Activated CD8-positive, alpha-beta memory T cell treated with anti-CD3 and anti-CD28 coated beads for 24 hours (primary cell): Measurements from ENCODE around the gene TTLL10.
A peak's percentile ranks its signal among the peaks of the same experiment; 100 is the strongest.

Source experiments
- DNase-seq: peaks from one replicate; pipeline ENCODE4 v3.0.0-alpha.2; 2020

TTLL10 gene

GRCh38 chr1:1173793-1174415, at the start of gene TTLL10:
Gene TTLL10, plus strand, starts transcription at chr1:1173880. Its CDS starts 5,336 bp downstream, at chr1:1179216.
- no peak for DNase-seq

GRCh38 chr1:1124508-1124785, 49.2 kb upstream of the TTLL10 start:
- no peak for DNase-seq

DNA sequence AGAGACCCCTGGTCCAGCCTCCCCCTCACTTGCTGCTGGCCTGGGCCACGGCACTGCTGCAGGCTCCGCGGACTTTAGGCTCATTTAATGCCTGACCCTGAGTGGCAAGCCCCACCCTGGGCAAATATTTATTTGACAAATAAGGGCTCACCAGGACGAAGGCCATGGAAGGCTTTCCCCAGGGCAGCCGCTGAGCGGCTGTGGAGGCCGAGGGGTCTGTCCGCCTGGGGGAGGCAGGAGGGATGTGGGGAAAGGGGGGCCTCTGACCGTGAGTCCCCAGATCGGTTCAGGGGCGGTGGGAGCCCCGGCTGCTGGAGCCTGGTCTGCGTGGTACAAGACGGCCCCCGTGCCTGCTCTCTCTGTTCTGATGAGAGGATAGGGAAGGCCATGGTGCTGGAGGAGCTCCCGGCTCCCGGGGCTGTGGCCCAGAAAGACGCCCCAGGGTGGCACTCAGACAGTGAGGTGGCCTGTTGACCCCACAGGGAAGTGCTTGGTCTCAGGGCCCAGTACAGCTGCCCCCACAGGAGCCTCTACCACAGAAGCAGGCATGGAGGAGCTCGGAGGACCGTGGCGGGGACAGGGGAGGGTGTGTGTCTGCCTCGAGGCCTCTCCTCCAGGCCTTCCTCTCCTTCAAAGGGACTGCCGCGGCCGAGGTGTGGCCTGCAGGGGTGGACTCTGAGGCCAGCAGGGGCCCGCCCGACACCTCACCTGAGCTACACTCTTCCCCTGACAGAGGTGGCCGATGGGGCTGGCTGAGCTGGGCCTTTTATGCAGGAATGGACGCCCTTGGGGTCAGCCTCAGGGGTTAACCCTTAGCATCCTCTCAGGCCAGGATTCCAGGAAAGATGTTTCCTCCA, 48.7 kb upstream of the TTLL10 start:
- DNase-seq = no peak

DNA sequence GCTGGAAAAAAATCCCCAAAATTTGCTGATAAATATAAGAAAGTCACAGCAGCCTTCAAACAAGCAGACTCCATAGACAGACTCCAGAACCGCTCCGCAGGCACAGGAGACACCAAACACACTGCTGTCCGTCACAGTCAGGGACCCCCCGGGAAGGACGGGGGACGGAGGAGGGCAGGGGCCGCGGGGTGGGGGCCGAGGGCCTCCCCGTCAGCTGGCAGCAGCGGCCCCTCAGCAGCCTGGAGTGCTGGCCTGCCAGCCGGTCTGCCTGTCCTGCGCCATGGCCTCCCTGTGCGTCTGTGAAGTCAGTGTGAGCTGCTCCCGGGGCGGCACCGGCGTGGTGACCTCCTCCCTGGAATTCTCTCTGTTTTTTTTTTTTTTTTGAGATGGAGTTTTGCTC, 47.7 kb upstream of the TTLL10 start:
- no peak for DNase-seq

DNA sequence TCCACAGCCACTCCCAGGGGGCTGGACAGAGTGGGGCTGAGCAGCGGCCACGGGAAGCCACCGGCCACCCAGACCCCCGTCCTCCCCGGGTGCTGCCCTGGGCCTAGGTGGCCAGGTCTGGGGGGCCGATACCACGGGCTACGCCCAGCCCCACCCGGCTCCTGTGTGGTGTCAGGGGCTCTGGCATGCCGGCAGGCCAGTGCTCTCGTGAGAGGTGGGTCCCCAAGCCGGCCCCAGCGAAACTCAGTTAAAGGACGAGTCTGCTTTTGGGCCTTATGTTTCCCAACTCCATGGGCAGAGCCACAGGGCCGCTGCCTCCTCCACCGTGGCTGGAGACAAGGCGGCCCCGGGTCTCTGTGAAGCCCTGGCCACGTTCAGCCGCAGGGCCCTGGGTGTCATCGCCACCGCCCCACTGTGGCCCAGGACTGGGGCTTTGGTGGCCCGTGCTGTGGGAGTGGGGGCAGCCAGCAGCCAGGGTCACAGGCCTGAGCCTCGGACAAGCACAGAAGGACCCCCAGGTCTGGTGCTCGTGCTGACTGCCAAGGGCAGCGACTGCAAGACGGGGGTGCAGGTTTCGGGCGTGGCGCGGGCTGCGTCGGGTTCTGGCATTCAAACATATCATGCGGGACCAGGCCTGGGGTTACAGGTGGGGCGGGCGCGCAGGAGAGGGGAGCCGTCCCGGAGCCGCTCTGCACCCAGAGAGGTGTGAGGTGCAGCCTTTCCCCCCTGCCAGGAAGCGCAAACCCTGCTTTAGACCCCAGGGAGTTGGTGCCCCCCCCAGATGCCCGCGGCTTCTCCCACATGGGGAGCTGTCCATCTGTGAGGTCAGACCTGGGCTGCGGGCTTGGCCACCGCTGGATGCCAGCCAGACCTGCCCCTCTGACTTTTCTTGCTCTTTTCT, 45.9 kb upstream of the TTLL10 start:
- no peak for DNase-seq

DNA sequence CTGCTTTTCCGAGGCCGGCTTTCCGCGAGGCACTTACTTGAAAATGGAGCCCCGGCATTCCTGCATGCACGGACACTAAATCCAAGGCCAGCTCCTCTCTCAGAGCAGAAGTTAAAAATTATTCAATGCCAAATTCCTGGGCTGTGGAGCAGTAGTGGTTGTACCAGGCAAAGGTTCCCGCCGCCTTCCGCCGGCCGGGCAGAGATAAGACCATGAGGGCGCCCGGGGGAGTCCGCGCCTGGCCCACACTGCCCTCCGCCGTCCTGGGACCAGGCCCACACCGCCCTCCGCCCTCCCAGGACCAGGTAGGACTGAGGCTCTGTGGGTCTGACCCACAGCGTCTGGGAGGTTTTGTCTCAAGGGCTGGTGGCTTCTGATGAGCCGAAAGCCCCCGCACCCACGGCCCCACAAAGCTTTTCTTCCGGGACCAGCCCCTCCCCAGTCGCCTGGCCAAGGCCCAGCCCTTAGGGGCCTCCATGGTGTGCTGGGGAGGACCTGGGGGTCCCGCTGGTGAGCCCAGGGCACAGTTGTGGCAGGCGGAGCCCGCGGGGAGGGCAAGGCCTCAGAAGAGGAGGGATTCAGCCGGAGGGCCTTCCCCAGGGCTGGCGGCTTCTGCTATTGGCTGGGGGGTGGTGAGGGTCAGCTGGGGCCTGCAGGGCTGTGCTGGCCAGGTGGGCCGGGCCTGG, 45.1 kb upstream of the TTLL10 start:
- DNase-seq = no peak

DNA sequence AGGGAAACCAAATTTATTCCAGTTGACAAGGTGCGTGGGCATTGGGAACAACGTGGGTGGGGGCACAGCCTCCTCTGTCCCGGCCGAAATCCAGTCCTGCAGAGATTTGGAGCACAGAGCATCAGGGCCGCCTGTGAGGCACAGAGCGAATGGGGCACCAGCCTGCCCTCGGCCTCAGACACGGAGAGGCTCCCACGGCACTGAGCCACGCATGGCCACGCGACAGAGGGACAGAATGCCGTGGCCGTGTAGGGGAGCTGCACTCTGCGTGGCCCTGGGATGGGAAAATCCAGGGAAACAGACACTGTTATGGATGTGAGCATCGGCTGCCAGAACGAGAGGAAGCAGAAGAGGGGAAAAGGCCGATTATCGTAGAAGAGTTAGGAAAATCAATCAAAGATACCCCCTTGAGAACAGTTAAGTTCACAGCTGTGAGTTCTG, 44.3 kb upstream of the TTLL10 start:
- DNase-seq = no peak

GRCh38 chr1:1130206-1131120, 43.2 kb upstream of the TTLL10 start:
- DNase-seq = no peak

DNA sequence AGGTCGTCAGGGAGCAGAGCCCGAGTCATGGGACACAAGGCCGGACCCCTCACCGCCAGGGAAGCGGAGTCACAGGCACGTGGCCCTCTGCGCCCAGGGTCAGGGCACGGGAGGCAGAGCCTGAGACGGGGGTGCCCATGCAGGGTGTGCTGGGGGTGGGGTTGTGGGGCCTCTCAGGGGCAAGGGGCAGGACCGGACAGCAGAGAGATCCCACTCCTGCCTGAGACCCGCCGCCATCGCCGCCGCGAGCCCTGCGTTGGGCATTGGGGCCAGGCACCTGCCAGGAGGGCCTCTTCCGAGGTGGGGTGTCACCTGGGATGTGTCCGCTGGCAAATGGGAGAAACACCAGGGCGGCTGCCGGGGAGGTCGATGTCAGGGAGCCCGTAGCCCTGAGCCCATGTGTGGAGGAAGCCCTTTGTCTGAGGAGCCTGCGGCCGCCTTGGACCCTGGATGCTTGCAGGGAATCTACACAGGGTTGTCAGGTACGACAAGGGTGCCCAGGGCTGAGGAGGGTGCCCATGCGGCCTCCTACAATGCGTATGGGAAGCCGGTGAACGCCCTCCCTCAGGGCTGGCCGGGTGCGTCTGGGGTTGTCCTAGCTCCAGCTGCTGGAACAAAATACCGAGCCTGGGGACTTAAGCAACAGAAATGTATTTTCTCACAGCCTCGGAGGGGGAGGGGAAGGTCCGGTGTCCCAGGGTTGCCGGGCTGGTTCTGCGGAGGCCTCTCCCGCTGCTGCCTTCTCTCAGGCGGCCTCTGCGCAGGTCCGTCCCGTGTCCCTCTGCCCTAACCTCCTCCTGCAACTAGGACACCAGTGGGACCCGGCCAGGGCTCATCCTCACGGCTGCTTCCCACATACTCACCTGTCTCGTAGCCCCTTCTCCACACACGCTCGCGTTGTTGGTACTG, 41.4 kb upstream of the TTLL10 start:
- DNase-seq = no peak

DNA sequence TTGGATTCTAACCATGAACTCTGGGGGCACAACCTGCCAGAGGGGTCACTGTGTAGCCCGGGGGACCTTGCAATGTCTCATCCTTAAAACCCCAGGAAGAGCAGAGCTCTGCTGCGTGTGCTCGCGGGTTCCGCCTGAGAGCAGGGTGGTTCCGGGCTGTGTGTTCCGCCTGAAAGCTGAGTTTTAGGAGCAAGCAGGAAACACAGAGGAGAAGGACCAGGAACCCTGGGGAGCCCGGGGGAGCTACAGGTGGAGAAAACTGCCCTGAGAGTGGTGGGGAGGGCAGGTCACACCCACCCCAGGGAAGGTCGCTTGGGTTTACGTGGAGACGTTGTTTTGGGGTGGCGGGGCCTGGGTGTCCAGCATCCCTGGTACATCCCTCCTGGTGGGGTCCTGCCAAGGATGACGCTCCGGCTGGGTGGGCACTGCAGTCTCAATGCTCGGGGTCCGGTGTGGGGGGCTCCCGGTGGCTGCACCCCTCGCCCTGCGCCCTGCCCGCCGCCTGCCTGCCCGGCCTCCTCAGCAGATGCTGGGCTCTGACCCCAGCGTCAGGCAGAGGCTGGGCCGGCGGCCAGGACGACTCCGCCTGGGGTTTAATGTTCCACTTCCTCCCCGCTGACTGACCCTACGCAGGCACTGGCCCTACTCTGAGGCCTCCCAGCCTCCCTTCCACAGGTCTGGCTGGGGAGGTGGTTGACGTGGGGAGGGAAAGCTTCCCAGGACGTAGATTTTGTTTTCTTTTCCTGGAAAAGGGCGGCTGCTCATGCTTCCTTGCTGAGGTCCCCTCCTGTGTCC, 40.5 kb upstream of the TTLL10 start:
- no peak for DNase-seq

DNA sequence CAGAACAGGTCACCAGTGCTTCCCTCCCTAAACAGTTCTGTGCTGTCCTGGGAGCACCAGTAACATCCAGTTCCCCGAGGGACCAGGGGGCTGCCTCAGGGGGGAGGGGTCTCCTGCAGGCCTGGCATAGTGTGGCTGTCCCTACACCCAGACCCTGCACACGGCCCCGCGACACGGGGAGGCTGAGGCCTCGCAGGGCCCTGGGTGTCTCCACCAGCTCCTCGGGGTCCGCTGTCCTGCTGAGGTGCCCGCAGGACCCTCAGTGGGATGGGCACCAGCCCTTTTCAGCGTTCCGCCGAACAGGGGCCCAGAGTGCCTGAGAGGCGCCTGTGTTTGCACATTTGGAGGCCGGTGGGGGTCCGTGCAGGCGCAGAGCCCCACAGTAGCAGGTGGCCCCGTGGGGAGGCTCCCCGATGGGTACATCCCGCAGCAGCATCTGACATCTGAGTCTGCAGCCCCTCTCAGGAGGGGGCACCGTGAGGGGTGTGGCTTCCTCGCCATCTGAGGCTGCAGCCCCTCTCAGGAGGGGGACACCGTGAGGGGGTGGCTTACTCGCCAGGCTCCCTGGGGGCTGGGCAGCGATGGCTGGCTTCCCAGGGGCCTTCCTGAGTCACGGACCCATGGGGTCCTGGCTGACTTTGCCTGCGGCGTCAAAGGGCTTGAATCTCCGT, 39.2 kb upstream of the TTLL10 start:
- DNase-seq = no peak

GRCh38 chr1:1135339-1136136, 38.1 kb upstream of the TTLL10 start:
- DNase-seq = no peak

DNA sequence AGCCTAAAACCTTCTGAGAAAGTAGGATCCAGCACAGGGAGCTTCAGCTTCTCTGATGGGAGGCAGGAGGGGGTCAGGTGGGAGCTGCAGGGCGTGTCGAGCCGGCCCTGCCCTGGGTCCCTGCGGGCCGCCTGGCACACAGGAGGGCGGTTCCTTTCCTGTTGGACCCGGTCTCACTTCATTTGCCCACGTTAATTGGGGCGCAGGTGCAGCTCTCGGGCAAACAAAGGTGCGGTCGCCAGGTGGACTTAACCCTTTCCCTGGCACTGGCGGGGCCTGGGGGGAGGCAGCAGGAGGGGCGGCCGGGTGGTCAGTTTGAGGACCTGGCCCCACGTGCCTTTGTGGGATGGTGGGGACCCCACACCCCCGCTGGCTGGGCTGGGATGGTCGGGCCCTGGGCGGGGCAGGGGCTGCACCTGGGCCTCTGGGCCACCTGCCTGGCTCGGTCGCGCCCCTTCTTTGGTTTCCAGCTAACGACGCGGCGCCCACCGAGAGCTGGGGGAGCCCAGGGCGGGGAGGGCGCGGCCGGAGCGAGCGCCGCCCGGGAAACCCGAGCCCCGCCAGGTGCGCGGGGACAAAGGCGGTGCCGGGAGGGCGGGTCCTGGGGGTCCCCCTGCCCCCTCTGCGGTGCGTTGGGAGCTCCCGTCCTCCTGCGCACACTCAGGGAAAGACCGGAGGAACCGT, 37.0 kb upstream of the TTLL10 start:
- DNase-seq = no peak

- peak; percentile 85 for DNase-seq
Measured at GRCh38 chr1:1137256-1138045, 36.2 kb upstream of the TTLL10 start.

GRCh38 chr1:1140673-1141072, 33.0 kb upstream of the TTLL10 start:
- no peak for DNase-seq

DNA sequence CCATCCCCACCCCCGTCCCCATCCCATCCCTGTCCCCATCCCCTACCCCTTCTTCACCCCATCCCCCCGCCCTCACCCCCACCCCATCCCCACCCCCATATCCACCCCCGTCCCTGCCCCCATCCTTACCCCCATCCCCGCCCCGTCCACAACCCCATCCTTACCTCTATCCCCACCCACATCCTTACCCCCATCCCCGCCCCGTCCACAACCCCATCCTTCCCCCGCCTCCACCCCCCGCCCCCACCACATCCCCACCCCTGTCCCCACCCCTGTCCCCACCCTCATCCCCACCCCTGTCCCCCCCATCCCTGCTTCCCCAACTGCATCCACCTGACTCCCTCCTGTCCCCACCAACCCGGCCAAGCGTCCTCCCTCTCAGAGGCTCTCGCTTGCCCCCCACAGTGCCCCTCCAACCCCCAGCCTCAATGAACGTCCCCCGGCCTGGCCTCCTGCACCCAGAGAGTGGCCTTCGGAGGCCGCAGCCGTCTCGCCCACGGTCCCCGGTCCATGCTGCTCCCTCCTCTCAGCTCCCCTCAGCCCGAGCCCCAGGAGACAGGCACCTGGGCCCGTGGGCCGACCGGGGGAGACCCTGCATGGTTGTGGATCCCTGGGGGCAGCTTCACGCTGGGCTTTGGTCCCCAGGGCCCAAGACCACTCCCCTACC, 32.3 kb upstream of the TTLL10 start:
- DNase-seq = no peak

GRCh38 chr1:1141911-1142250, 31.8 kb upstream of the TTLL10 start:
- DNase-seq = no peak
